Measurements from ENCODE around the gene NCMAP.

Gene NCMAP

GRCh38 chr1:24622218-24622617, 66.3 kb downstream of the NCMAP start:
- DNase-seq (ENCODE audit: low read depth), result no peak

GRCh38 chr1:24632832-24633175, 76.9 kb downstream of the NCMAP start:
- DNase-seq (ENCODE audit: low read depth), result no peak

GRCh38 chr1:24635195-24635843, 79.4 kb downstream of the NCMAP start:
- DNase-seq (ENCODE audit: low read depth), result no peak

GRCh38 chr1:24636661-24637357, 80.9 kb downstream of the NCMAP start:
- DNase-seq (ENCODE audit: low read depth), result no peak

- no peak for DNase-seq (ENCODE audit: low read depth)
Measured at GRCh38 chr1:24639094-24639493, 83.2 kb downstream of the NCMAP start.

- DNase-seq (ENCODE audit: low read depth), result no peak
Measured at GRCh38 chr1:24639881-24640280, 84.0 kb downstream of the NCMAP start.

- no peak for DNase-seq (ENCODE audit: low read depth)
Measured at GRCh38 chr1:24640288-24640687, 84.4 kb downstream of the NCMAP start.

- peak; percentile 23 for DNase-seq (ENCODE audit: low read depth)
Measured at GRCh38 chr1:24641646-24642151, 85.8 kb downstream of the NCMAP start.

GRCh38 chr1:24642481-24643362, 86.8 kb downstream of the NCMAP start, which contains the start of gene SRRM1:
Gene SRRM1 (plus strand): TSS chr1:24643302. CDS start chr1:24643327, 25 bp downstream.
- peak; percentile 97 for DNase-seq (ENCODE audit: low read depth)

- DNase-seq (ENCODE audit: low read depth), result peak; percentile 10
Measured at GRCh38 chr1:24643363-24644099, 87.6 kb downstream of the NCMAP start.

GRCh38 chr1:24644100-24644384, 88.2 kb downstream of the NCMAP start:
- no peak for DNase-seq (ENCODE audit: low read depth)

- no peak for DNase-seq (ENCODE audit: low read depth)
Measured at GRCh38 chr1:24648919-24649318, 93.0 kb downstream of the NCMAP start.

GRCh38 chr1:24652382-24652781, 96.5 kb downstream of the NCMAP start:
- no peak for DNase-seq (ENCODE audit: low read depth)

GRCh38 chr1:24654010-24654409, 98.1 kb downstream of the NCMAP start:
- no peak for DNase-seq (ENCODE audit: low read depth)

- no peak for DNase-seq (ENCODE audit: low read depth)
Measured at GRCh38 chr1:24656046-24656445, 100.2 kb downstream of the NCMAP start.

GRCh38 chr1:24657781-24658180, 101.9 kb downstream of the NCMAP start:
- no peak for DNase-seq (ENCODE audit: low read depth)
